PFSK-1 (cell line): ENCODE measurements around the gene RIT2.

Experiments
- FOXP2 ChIP-seq: optimal IDR thresholded peaks from 2 replicates; pipeline ENCODE3; 2011; ENCODE audit warnings: borderline replicate concordance, control low read depth, inconsistent platforms; ENCODE audit not compliant: insufficient read depth; ENCODE audit errors: extremely low read length, extremely low read depth
- POLR2AphosphoS5 ChIP-seq: IDR thresholded peaks from 2 replicates; pipeline ENCODE4 v1.6.1; 2012; ENCODE audit warnings: low read depth, mild to moderate bottlenecking, control low read depth, low read length, moderate library complexity
- REST ChIP-seq, 2 experiments: IDR thresholded peaks; 2 replicates each; pipeline versions ENCODE4 v1.6.1 to v1.8.0; 2011 to 2012; ENCODE audit warnings: low read depth in 2 of 2, low read length in 2 of 2, control low read depth in 1 of 2, inconsistent platforms in 1 of 2, mild to moderate bottlenecking in 1 of 2, moderate library complexity in 1 of 2; ENCODE audit not compliant: insufficient read depth in 1 of 2
- SIN3A ChIP-seq: IDR thresholded peaks from 2 replicates; pipeline ENCODE4 v1.6.1; 2012; ENCODE audit warnings: mild to moderate bottlenecking, low read length, moderate library complexity, borderline replicate concordance; ENCODE audit not compliant: insufficient read depth
- TAF1 ChIP-seq: IDR thresholded peaks from 2 replicates; pipeline ENCODE4 v1.6.1; 2012; ENCODE audit warnings: low read length, control low read depth, borderline replicate concordance; ENCODE audit not compliant: insufficient read depth

Gene RIT2

GRCh38 chr18:42756214-42756613, 359.3 kb downstream of the RIT2 start:
- no peak for TF ChIP-seq SIN3A
- TF ChIP-seq FOXP2 = no peak
- TF ChIP-seq REST (IDR thresholded peaks at IDR 0.05; ENCODE audit: insufficient read depth in 1 of 2, low read depth in 2 of 2, low read length in 2 of 2) = no peak
- TF ChIP-seq TAF1 = no peak
- TF ChIP-seq POLR2AphosphoS5 = no peak

- no peak for TF ChIP-seq SIN3A
- no peak for TF ChIP-seq TAF1
- TF ChIP-seq POLR2AphosphoS5 = no peak
- no peak for TF ChIP-seq REST (IDR thresholded peaks at IDR 0.05; ENCODE audit: insufficient read depth in 1 of 2, low read depth in 2 of 2, low read length in 2 of 2)
- TF ChIP-seq FOXP2 = no peak
Measured at GRCh38 chr18:42752916-42753315, 362.6 kb downstream of the RIT2 start.

- no peak for TF ChIP-seq TAF1
- no peak for TF ChIP-seq FOXP2
- no peak for TF ChIP-seq POLR2AphosphoS5
- no peak for TF ChIP-seq REST (IDR thresholded peaks at IDR 0.05; ENCODE audit: insufficient read depth in 1 of 2, low read depth in 2 of 2, low read length in 2 of 2)
- no peak for TF ChIP-seq SIN3A
Measured at GRCh38 chr18:42746794-42747193, 368.7 kb downstream of the RIT2 start.

- TF ChIP-seq FOXP2 (no peak), TAF1 (no peak), POLR2AphosphoS5 (no peak), SIN3A (no peak), REST (IDR thresholded peaks at IDR 0.05; ENCODE audit: insufficient read depth in 1 of 2, low read depth in 2 of 2, low read length in 2 of 2) (no peak)
Measured at GRCh38 chr18:42745931-42746330, 369.6 kb downstream of the RIT2 start.

GRCh38 chr18:42745171-42745570, 370.3 kb downstream of the RIT2 start:
- no peak for TF ChIP-seq SIN3A
- no peak for TF ChIP-seq REST (IDR thresholded peaks at IDR 0.05; ENCODE audit: insufficient read depth in 1 of 2, low read depth in 2 of 2, low read length in 2 of 2)
- no peak for TF ChIP-seq POLR2AphosphoS5
- TF ChIP-seq TAF1 = no peak
- no peak for TF ChIP-seq FOXP2
